ENCODE data around the gene ARPC2. TPM values are rescaled to one million over a fixed set of nuclear protein-coding genes. Genes with fewer than 3 reads are reported as not detected.
A peak's percentile ranks its signal among the peaks of the same experiment; 100 is the strongest.

Gene ARPC2
- total and polyA plus RNA-seq, 10 of the 15 experiments (the other 5 are each of a cell fraction or from before 2014, with no cell fraction given) = 440 to 980 (median 709) TPM

DNA sequence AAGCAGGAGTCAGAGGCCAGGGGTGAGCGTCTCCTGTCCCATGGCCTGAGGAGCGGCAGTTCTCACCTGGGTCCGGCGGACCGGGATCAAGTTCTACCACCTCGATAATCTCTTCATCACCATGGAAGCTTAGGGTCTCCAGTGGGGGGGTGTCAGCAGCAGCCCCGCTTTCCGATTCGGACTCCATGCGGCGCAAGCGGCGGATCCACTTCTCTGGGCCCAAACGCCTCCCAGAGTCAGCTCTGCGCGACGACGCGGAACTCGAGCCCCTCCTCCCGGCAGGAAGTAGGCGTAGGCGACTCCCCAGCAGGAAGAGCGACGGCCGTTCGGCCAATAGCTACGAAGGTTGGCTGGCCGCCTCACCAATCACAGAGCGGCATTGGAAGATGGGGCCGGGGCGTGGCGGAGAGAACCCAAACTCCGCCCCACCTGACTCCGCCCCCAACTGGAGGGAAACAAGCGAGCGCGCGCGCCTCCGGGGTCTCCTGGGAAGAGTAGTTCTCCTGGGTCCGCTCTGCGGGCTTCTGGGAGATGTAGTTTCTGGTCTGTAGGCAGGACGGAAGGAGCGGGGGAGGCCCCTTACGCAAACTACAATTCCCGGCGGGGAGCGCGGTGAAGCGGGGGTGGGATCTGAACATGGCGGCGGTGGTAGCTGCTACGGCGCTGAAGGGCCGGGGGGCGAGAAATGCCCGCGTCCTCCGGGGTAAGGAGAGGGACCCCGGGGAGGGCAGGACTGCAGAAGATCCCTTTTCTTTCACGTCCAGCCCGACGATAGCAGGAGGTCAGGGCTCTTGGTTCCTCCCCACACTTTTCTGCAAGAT, 53.1 kb downstream of the ARPC2 start, which contains the start of the genes AAMP and PNKD (continued):
- TF ChIP-seq, protein P1, sequence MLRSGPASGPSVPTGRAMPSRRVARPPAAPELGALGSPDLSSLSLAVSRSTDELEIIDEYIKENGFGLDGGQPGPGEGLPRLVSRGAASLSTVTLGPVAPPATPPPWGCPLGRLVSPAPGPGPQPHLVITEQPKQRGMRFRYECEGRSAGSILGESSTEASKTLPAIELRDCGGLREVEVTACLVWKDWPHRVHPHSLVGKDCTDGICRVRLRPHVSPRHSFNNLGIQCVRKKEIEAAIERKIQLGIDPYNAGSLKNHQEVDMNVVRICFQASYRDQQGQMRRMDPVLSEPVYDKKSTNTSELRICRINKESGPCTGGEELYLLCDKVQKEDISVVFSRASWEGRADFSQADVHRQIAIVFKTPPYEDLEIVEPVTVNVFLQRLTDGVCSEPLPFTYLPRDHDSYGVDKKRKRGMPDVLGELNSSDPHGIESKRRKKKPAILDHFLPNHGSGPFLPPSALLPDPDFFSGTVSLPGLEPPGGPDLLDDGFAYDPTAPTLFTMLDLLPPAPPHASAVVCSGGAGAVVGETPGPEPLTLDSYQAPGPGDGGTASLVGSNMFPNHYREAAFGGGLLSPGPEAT (IDR thresholded peaks at IDR 0.05; ENCODE audit: low read depth) = peak; percentile 53
- TF ChIP-seq EGR1 (IDR thresholded peaks at IDR 0.05; ENCODE audit: borderline replicate concordance in 1 of 2, low read depth in 2 of 2, low read length in 2 of 2) = peak in 1 of 2 experiments; percentile 99; a peak in 2 of 3 replicates
- peak; percentile 78 for TF ChIP-seq NR2C1 (IDR thresholded peaks at IDR 0.05)
- no peak for TF ChIP-seq SMAD1 (IDR thresholded peaks at IDR 0.05; ENCODE audit: low read depth, partially characterized antibody)
- no peak for TF ChIP-seq RCOR1 (conservative IDR thresholded peaks at IDR 0.05; ENCODE audit: low read depth, low read length)
- TF ChIP-seq KDM1A (IDR thresholded peaks at IDR 0.05; ENCODE audit: borderline replicate concordance) = no peak
- TF ChIP-seq MEF2A (IDR thresholded peaks at IDR 0.05; ENCODE audit: insufficient read depth, low read depth, low read length) = 0 out of 2 replicates have a peak, but pooled peaks have one; percentile 66
- TF ChIP-seq, protein P2, sequence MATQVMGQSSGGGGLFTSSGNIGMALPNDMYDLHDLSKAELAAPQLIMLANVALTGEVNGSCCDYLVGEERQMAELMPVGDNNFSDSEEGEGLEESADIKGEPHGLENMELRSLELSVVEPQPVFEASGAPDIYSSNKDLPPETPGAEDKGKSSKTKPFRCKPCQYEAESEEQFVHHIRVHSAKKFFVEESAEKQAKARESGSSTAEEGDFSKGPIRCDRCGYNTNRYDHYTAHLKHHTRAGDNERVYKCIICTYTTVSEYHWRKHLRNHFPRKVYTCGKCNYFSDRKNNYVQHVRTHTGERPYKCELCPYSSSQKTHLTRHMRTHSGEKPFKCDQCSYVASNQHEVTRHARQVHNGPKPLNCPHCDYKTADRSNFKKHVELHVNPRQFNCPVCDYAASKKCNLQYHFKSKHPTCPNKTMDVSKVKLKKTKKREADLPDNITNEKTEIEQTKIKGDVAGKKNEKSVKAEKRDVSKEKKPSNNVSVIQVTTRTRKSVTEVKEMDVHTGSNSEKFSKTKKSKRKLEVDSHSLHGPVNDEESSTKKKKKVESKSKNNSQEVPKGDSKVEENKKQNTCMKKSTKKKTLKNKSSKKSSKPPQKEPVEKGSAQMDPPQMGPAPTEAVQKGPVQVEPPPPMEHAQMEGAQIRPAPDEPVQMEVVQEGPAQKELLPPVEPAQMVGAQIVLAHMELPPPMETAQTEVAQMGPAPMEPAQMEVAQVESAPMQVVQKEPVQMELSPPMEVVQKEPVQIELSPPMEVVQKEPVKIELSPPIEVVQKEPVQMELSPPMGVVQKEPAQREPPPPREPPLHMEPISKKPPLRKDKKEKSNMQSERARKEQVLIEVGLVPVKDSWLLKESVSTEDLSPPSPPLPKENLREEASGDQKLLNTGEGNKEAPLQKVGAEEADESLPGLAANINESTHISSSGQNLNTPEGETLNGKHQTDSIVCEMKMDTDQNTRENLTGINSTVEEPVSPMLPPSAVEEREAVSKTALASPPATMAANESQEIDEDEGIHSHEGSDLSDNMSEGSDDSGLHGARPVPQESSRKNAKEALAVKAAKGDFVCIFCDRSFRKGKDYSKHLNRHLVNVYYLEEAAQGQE (IDR thresholded peaks at IDR 0.05; ENCODE audit: low read depth, low read length) = no peak
- TF ChIP-seq, protein P3, sequence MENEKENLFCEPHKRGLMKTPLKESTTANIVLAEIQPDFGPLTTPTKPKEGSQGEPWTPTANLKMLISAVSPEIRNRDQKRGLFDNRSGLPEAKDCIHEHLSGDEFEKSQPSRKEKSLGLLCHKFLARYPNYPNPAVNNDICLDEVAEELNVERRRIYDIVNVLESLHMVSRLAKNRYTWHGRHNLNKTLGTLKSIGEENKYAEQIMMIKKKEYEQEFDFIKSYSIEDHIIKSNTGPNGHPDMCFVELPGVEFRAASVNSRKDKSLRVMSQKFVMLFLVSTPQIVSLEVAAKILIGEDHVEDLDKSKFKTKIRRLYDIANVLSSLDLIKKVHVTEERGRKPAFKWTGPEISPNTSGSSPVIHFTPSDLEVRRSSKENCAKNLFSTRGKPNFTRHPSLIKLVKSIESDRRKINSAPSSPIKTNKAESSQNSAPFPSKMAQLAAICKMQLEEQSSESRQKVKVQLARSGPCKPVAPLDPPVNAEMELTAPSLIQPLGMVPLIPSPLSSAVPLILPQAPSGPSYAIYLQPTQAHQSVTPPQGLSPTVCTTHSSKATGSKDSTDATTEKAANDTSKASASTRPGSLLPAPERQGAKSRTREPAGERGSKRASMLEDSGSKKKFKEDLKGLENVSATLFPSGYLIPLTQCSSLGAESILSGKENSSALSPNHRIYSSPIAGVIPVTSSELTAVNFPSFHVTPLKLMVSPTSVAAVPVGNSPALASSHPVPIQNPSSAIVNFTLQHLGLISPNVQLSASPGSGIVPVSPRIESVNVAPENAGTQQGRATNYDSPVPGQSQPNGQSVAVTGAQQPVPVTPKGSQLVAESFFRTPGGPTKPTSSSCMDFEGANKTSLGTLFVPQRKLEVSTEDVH (IDR thresholded peaks at IDR 0.05; ENCODE audit: low read depth, partially characterized antibody) = peak; percentile 57
- peak; percentile 67 for TF ChIP-seq GATAD2B (conservative IDR thresholded peaks at IDR 0.05; ENCODE audit: low read depth)
- TF ChIP-seq STAT1 (conservative IDR thresholded peaks at IDR 0.05) = 0 out of 2 replicates have a peak, but pooled peaks have one; percentile 53
- 0 out of 2 replicates have a peak, but pooled peaks have one; percentile 41 for TF ChIP-seq RB1 (IDR thresholded peaks at IDR 0.05; ENCODE audit: borderline replicate concordance)
- TF ChIP-seq BHLHE40 (IDR thresholded peaks at IDR 0.05; ENCODE audit: borderline replicate concordance in 1 of 2, low read depth in 2 of 2, low read length in 1 of 2) = peak; percentile 13 to 33; a peak in 2 of 4 replicates
- TF ChIP-seq JUND (IDR thresholded peaks at IDR 0.05; ENCODE audit: low read depth, low read length) = no peak
- peak; percentile 21; the same call in 1 of the 2 replicates for TF ChIP-seq NFYA (IDR thresholded peaks at IDR 0.05; ENCODE audit: borderline replicate concordance, low read depth, low read length)
- TF ChIP-seq CREB1 (IDR thresholded peaks at IDR 0.05; ENCODE audit: low read depth) = peak; percentile 86
- peak; percentile 94 for TF ChIP-seq TARDBP (IDR thresholded peaks at IDR 0.05; ENCODE audit: borderline replicate concordance)
- TF ChIP-seq IRF4 (IDR thresholded peaks at IDR 0.05; ENCODE audit: low read depth, low read length) = no peak
- no peak for TF ChIP-seq KAT2A (conservative IDR thresholded peaks at IDR 0.05; ENCODE audit: control insufficient read depth, low read depth, low read length)
- TF ChIP-seq NBN (IDR thresholded peaks at IDR 0.05) = peak; percentile 90
- TF ChIP-seq MTA2 (IDR thresholded peaks at IDR 0.05; ENCODE audit: low read depth) = peak; percentile 45; the same call in 1 of the 2 replicates
- TF ChIP-seq SIN3A (IDR thresholded peaks at IDR 0.05; ENCODE audit: low read depth, low read length) = peak; percentile 75; the same call in 1 of the 2 replicates

Data from GM12878 (cell line).